ENCODE results near the gene KRTAP2-4.
"Not testable (repeated sequence)": the region's sequence is repeated elsewhere in the genome, so short reads cannot be mapped to it uniquely, and the experiment has no call there.

The KRTAP2-4 gene

DNA sequence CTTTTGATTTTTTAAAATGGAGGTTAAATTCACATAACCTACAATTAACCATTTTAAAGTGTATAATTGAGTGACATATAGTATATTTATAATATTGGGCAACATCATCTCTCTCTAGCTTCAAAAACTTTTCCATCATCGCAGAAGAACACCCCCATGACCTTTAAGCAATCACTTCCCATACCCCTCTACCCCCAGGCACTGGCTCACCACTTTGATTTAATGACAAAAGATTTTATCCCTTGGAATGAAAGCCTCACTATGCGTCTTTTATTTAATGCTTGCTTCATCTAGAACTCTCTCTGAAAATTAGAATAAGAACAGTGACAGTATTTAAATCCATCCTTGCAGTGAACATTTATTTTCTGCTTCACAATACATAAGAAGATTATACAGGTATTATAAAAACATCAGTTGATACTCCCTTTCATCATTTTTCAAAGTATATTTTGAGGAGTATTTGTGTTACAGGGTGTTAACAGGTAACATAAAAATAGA lies 27.8 kb downstream of the KRTAP2-4 start:
- DNase-seq (ENCODE audit: low spot score), result no peak
- in situ Hi-C loops (cut with MboI; ENCODE audit: low pct_unique_long_range_greater_than_20kb, low sequenced_read_pairs, unreplicated experiment), result no loop called here
- TF ChIP-seq, protein P1, sequence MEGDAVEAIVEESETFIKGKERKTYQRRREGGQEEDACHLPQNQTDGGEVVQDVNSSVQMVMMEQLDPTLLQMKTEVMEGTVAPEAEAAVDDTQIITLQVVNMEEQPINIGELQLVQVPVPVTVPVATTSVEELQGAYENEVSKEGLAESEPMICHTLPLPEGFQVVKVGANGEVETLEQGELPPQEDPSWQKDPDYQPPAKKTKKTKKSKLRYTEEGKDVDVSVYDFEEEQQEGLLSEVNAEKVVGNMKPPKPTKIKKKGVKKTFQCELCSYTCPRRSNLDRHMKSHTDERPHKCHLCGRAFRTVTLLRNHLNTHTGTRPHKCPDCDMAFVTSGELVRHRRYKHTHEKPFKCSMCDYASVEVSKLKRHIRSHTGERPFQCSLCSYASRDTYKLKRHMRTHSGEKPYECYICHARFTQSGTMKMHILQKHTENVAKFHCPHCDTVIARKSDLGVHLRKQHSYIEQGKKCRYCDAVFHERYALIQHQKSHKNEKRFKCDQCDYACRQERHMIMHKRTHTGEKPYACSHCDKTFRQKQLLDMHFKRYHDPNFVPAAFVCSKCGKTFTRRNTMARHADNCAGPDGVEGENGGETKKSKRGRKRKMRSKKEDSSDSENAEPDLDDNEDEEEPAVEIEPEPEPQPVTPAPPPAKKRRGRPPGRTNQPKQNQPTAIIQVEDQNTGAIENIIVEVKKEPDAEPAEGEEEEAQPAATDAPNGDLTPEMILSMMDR (IDR thresholded peaks at IDR 0.05; ENCODE audit: extremely low read depth, insufficient read depth, missing control alignments), result no peak

DNA sequence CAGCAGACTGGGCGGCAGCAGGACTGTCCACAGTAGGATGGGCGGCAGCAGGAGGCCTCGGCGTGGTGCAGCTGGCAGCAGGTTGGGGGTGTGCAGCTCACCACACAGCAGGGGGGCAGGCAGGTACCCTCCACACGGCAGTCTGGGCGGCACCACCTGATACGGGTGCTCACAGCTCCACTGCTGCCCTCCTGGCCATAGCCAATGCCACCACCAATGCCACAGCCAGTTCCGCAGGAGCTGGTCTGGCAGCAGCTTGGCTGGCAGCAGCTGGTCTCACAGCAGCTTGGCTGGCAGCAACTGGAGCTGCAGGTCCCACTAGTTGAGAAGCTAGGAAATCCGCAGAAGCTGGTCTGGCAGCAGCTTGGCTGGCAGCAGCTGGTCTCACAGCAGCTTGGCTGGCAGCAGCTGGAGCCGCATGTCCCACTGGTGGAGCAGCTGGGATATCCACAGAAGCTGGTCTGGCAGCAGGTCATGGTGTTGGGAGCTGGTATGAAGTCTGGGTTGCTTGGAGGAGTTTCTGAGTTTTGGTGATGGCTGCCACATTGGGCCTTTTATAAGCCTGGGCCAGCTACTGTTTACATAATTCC lies 31.2 kb downstream of the KRTAP2-4 start, which contains the start of gene KRTAP1-3:
KRTAP1-3 (minus strand) TSS at position 529 of the 590 bp plus-strand sequence; CDS start at position 476, 53 bp downstream.
- DNase-seq (ENCODE audit: low spot score); in situ Hi-C loops (cut with MboI; ENCODE audit: low pct_unique_long_range_greater_than_20kb, low sequenced_read_pairs, unreplicated experiment): not testable (repeated sequence)

DNA sequence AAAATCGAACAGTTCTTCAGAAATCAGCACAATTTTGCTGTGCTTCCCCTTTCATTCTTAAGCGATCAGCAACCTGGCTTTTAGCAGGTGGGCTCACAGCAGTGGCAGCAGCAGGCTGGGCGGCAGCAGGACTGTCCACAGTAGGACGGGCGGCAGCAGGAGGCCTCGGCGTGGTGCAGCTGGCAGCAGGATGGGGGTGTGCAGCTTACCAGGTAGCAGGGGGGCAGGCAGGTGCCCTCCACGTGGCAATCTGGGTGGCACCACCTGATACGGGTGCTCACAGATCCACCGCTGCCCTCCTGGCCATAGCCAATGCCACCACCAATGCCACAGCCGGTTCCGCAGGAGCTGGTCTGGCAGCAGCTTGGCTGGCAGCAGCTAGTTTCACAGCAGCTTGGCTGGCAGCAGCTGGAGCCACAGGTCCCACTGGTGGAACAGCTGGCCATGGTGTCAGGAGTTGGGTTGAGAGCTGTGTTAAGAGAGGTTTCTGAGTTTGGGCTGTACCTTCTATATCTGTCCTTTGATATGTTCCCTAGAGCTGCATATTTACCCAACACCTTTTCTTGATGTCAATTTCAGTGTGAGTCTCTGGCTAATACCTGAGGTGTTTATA lies 35.9 kb downstream of the KRTAP2-4 start, which contains the start of gene KRTAP1-4:
KRTAP1-4 (minus strand) TSS at position 563 of the 613 bp plus-strand sequence; CDS start at position 446, 117 bp downstream.
- in situ Hi-C loops (cut with MboI; ENCODE audit: low pct_unique_long_range_greater_than_20kb, low sequenced_read_pairs, unreplicated experiment), result no loop called here
- no peak for DNase-seq (ENCODE audit: low spot score)
- TF ChIP-seq, protein P1 (IDR thresholded peaks at IDR 0.05; ENCODE audit: extremely low read depth, insufficient read depth, missing control alignments), result no peak

DNA sequence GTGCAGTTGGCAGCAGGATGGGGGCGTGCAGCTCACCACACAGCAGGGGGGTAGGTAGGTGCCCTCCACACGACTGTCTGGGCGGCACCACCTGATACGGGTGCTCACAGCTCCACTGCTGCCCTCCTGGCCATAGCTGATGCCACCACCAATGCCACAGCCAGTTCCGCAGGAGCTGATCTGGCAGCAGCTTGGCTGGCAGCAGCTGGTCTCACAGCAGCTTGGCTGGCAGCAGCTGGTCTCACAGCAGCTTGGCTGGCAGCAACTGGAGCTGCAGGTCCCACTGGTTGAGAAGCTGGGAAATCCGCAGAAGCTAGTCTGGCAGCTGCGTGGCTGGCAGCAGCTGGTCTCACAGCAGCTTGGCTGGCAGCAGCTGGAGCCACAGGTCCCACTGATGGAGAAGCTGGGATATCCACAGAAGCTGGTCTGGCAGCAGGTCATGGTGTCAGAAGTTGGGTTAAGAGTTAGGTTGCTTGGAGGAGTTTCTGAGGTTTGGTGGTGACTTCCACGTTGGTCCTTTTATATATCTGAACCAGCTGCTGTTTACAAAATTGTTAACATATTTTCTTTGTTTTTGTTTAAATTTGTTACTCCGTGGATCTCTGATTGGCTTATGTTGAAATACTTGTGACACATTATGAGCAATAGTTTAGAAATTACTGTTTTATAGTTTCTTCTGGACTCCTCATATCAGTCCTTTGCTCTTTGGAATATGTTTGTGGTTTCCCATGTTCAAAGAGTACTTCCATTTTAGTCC lies 38.8 kb downstream of the KRTAP2-4 start, which contains the start of gene KRTAP1-5:
KRTAP1-5 (minus strand) TSS at position 494 of the 757 bp plus-strand sequence; CDS start at position 441, 53 bp downstream.
- no peak for DNase-seq (ENCODE audit: low spot score)
- TF ChIP-seq, protein P1 (IDR thresholded peaks at IDR 0.05; ENCODE audit: extremely low read depth, insufficient read depth, missing control alignments), result no peak
- in situ Hi-C loops (cut with MboI; ENCODE audit: low pct_unique_long_range_greater_than_20kb, low sequenced_read_pairs, unreplicated experiment), result no loop called here

DNA sequence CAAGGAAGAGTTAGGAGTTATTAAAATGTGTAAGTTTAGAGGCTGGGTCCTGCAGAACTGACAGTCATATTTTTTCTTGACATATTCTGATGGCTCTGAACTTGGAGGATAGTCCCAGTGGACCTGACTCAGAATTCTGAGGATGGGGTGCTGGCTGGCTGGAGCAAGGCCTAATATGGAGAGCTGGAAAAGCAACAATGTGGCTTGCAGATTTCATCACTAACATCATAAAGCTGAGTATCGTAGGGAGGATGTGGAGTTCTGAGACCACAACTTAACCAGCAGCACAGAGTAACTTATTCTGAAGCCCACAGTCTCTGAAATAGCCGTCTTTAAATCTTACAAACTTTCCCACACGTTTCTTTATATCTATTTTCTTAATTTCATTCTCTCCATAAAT lies 41.0 kb downstream of the KRTAP2-4 start:
- in situ Hi-C loops (cut with MboI; ENCODE audit: low pct_unique_long_range_greater_than_20kb, low sequenced_read_pairs, unreplicated experiment), result no loop called here
- TF ChIP-seq, protein P1 (IDR thresholded peaks at IDR 0.05; ENCODE audit: extremely low read depth, insufficient read depth, missing control alignments), result no peak
- no peak for DNase-seq (ENCODE audit: low spot score)

DNA sequence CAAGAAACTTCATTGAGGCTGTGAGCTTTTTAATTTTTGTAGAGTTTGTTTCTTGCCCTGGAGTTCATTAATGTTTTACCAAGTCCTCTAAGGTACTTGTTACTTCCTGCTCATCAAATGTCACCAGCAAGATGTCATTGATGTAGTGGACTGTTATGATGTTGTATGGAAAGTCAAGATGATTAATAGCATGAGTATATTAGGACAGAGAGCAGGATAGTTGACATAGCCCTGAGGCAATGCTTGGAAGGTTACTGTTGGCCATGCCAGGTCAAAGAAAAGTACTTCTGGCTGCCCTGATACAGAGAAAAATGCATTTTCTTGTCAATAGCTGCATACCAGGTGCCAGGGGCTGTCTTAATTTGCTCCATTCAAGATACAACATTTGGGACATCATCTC lies 45.3 kb downstream of the KRTAP2-4 start:
- no peak for DNase-seq (ENCODE audit: low spot score)
- in situ Hi-C loops (cut with MboI; ENCODE audit: low pct_unique_long_range_greater_than_20kb, low sequenced_read_pairs, unreplicated experiment), result no loop called here
- TF ChIP-seq, protein P1 (IDR thresholded peaks at IDR 0.05; ENCODE audit: extremely low read depth, insufficient read depth, missing control alignments), result no peak

Data from GM13977 (cell line).